Inflammatory macrophage treated with lipopolysaccharide for 1 hour (primary cell): Measurements from ENCODE around the gene RASSF10.

Experiments
- DNase-seq, 2 donors: peaks; one replicate each; pipeline ENCODE4 v3.0.0-alpha.2; 2020 to 2022

The RASSF10 gene

DNA sequence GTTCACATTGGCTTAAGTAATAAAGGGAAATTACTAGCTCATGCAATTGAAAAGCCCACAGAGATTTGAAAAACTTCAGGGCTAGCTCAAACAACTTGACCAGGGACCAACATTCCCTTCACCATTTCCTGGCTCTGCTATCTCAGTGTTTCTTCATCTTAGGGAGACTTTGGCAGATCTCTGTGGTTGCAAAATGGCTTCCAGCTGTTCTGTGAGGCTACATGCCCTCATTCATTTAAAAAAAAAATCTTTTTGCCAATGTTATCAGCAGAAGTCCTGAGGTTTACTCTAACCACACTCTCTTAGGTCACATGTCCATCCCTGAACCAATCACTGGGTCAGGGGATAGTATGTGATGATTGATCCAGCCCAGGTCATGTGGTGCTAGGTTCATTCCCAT lies 13.9 kb upstream of the RASSF10 start:
- DNase-seq = no peak

DNA sequence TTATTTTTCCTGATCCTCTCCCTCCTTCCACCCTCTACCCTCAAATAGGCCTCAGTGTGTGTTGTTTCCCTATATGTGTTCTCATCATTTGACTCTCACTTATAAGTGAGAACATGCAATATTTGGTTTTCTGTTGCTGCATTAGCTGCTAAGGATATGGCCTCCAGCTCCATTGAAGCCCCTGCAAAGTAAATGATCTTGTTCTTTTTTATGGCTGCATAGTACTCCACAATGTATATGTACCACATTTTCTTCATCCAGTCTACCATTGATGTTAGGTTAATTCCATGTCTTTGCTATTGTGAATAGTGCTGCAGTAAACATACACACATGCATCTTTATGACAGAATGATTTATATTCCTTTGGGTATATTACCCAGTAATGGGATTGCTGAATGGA lies 13.3 kb upstream of the RASSF10 start:
- no peak for DNase-seq

DNA sequence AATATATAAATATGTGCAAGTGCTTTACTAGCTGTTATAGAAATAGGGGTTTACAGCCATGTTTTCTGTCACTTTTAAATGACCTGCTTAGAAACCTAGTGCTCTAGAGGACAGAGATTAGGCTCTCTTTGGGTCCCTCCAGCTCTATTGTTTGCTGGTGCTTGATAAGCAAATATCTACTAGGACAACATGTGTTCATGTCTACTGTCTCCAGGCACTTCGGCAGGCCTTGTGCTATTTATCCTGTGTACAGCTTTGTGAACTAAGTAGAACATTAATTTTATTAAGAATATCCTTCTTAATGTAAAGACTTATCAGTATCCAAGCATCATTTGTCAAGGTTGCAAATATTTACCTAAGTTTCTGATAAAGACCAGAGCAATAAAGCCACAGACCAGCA lies 11.9 kb upstream of the RASSF10 start:
- DNase-seq = no peak

DNA sequence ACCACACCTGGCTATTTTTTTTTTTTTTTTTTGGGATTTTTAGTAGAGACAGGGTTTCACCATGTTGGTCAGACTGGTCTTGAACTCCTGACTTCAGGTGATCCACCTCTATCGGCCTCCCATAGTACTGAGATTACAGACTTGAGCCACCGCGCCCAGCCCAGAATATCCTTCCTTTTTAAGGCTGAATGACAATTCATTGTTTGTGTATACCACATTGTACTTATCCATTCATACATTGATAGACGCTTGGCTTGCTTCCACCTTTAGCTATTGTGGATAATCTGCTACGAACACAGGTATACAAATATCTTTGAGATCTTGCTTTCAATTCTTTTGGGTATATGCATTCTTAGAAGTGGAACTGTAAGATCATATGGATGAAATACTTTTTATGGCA lies 10.8 kb upstream of the RASSF10 start:
- no peak for DNase-seq

DNA sequence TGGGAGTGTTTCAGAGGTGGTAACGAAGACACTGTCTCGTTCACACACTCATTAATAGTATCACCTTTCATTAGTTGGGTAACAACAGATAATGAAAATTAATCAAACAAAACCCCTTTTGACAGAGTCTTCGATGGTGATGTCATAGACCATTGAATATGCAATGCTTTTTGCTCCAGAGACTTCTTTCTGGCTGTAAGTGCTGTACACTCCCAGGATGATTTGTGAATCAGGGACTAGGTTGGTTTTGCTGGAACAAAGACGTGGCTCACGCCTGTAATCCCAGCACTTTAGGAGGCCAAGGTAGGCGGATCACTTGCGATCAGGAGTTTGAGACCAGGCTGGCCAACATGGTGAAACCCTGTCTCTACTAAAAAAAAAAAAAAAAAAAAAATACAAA lies 9.5 kb upstream of the RASSF10 start:
- DNase-seq = no peak

DNA sequence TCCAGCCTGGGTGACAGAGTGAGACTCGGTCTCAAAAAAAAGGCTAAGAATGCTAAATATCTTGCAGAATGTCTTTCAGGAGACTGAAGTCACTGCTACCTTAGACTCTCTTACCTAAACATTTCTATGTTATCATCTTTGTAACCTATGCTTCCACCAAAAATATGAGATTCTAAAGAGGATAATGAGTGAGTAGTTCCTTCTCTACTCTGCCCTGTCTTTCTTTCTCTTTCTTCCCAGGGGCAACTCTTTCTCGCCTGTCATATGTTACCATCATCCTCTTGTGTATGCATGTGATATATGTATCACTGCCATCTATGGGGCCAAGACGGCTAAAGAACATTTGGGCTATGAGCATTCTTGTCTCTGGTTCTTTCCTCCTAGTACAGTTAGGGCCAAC lies 9.0 kb upstream of the RASSF10 start:
- DNase-seq = no peak

DNA sequence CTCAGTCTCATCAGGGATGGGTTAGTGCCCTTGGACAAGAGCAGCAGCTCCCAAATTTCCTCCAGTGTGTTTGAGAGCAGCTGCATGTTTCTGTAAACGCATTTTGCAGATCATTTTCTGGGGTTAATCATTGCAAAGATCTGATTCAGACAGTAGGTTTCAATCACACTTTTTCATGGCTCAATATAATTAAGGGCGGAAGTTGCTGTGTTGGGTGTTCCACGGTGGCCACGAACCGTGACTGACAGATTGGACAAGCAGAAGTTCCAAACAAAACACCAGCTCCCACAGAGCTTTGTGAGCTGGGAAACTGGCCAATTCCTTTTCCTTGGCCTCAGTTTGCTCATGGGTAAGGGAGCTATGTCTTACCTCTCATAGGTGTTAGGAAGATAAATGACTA lies 8.4 kb upstream of the RASSF10 start:
- no peak for DNase-seq

DNA sequence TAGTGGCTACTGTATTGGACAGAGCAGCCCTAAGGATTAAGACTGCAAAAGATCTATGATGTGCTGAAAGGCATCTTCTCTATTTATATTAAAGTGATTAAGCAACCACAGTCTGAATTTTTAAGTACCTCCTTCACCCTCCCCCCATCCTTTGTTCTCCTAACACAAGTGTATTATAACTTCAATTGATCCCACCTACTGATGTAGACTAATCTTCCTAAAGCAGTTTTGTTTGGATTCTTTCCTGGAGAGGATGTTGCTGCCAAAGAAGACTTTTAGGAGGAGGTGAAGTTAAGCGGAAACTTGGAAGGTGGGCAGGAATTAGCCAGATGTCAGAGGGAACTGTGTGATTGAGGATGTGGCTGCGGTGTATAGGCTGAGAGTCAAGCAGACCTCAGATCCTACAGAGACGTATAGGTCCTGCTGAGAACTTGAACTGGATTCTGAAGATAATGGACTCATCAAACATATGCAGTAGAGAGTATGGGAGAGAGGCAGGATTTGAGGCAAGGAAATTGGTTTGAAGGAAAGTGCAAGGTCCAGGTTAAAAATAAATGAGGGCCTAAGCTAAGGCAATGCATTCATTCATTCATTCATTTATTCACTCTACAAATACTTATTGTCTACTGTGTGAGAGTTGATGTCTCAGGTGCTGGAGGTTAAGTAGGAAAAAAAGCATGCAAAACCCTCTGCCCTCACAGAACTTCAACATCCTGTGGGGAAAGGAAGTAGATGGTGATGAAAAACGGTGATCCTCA lies 5.2 kb upstream of the RASSF10 start:
- no peak for DNase-seq

DNA sequence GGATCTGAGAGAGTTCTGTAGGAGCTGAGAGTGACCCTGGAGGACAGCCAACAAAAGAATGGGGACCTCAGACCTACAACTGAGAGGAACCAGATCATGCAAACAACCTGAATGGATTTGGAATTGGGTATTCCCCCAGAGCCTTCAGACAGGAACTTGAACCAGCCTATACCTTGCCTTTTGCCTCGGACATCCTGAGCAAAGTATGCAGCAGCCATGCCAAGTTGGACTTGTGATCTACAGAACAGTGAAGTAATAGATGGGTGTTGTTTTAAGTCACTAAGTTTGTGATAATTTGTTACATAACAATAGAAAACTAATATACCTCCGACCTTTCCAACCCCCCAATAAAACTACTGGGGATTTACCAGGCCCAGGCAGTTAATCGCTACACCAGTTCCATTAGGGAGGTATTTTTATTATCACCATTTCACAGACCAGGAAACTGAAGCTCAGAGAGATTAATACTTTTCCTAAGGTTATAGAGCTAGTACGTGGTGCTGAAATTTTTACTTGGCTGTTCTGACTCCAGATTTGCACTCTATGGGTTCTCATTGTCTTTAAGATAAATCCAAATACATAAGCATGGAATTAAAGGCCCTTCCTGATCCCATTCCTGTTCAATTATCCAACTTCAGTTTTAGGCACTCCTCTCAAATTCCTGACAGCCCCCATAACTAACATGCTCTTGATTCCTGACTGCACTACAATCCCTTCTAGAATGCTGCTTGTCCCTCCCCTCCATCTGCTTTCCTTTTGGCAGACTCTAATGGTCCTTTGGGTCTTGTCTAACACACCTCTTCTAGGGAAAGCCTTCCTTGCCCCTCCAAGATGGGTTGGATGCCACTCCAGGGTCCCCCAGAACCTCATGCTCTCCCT lies 1.7 kb upstream of the RASSF10 start:
- DNase-seq = no peak

DNA sequence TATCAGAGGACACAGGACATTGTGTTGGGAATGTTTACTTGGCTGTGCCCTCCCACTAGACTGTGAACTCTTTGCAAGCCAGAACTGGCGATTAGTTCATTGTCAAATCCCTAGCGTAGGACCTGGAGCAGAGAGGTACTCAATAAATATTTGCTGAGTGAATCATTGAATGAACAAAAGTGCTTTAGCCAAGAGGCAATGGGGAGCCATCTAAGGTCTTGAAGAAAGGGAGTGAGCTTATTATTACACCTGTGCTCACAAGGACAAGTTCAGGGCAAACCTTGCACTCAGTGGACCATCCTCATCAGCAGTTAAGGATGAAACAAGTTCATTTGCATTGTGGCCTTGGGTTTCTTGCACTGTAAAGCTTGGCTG lies 1.1 kb upstream of the RASSF10 start:
- no peak for DNase-seq

DNA sequence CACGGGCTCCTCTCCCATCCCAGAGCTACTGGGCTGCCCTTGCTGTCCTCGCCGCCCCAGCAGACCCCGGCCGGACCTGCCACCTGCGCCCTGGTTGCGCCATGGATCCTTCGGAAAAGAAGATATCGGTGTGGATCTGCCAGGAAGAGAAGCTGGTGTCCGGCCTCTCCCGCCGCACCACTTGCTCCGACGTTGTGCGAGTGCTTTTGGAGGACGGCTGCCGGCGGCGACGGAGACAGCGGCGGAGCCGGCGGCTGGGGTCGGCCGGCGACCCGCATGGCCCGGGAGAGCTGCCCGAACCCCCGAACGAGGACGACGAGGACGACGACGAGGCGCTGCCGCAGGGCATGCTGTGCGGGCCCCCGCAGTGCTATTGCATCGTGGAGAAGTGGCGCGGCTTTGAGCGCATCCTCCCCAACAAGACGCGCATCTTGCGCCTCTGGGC lies 382 bp downstream of the RASSF10 start:
- DNase-seq = no peak

DNA sequence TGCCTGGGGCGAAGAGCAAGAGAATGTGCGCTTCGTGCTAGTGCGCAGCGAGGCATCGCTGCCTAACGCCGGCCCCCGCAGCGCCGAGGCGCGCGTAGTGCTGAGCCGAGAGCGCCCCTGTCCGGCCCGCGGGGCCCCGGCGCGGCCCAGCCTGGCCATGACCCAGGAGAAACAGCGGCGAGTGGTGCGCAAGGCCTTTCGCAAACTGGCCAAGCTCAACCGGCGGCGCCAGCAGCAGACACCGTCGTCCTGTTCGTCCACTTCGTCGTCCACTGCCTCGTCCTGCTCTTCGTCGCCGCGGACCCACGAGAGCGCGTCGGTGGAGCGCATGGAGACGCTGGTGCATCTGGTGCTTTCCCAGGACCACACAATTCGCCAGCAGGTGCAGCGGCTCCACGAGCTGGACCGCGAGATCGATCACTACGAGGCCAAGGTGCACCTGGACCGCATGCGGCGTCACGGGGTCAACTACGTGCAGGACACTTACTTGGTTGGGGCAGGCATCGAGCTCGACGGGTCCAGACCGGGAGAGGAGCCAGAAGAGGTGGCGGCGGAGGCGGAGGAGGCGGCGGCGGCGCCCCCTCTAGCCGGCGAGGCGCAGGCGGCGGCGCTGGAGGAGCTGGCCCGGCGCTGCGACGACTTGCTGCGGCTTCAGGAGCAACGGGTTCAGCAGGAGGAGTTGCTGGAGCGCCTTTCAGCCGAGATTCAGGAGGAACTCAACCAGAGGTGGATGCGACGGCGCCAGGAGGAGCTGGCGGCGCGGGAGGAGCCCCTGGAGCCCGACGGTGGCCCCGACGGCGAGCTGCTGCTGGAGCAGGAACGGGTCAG lies 1.0 kb downstream of the RASSF10 start:
- no peak for DNase-seq

DNA sequence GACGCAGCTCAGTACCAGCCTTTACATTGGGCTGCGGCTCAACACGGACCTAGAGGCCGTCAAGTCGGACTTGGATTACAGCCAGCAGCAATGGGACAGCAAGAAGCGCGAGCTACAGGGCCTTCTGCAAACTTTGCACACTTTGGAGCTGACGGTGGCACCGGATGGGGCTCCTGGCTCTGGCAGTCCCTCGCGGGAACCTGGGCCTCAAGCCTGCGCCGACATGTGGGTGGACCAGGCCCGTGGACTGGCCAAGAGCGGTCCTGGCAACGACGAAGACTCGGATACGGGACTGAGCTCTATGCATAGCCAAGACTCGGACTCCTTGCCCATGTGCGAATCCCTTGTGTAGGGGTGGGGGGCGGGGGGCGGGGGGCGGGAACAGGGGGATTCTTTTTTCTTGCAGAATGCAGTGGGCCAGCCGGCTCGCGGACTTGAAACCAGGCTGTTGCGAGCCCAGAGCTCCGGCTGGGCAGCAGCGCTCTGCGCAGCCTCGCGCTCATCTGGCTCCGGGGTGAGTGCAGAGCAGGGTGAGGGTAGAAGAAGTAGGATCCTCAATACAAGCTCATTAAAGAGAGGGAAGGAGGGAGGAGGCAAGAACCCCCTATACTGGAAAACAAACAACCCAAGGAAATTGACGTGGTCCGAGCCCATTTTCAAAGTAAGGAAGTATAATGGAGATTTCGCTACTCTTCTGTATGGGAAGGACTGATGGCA lies 1.8 kb downstream of the RASSF10 start:
- DNase-seq = no peak

DNA sequence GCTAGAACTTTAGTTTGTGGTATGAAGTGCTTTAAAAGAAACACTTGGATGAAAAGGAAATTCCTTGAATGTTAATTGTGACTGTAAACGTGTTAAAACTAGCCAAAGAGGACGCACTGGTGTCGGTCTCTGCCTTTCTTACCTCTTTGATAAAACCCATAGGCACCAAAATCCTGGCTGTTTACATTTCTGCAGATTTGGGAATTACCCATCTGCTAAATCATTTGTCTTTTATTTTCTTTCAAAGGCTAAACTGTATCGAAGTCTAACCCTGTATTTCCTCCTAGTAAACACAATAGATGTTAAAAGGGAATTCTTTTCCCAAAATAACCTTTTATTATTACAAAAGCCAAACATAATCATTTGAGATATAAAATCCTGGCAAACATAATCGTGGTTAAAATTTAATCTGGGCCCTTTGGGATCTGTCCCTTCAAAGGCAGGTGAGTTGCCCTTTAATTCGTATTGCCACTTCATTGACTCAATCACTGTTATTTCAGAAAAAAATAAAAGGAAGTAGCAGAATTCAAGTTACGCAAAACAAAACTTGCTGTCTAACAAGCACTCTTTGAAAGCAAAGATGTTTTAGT lies 2.4 kb downstream of the RASSF10 start:
- peak; percentile 5 to 33 for DNase-seq

DNA sequence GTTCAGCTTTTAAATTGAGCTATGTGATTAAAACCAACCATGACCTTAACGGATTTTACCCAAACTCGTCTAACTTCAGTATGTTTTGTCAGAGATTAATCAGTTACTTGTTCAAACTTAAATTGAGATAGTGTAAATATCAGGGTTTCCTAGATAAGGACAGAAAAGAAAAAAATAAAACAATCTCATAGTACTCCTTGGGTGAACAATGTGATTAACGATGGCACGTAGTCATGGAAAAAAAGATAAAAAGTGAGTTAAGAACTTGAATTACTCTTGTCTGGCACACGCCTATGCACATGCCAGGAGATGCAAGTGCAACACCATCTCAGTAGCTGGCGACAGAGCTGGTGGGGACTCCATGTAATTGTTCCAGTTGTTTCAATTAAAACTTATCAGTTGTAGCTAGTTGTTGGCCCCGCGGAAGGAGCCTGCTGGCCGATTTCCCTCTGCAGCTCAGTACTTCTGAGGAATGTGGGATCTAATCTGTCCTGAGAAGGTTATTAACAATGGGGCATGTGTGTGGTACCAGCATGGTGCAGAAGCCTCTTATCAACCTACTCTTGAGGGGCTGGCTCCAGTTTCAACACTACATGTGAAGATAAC lies 3.0 kb downstream of the RASSF10 start:
- DNase-seq = no peak

DNA sequence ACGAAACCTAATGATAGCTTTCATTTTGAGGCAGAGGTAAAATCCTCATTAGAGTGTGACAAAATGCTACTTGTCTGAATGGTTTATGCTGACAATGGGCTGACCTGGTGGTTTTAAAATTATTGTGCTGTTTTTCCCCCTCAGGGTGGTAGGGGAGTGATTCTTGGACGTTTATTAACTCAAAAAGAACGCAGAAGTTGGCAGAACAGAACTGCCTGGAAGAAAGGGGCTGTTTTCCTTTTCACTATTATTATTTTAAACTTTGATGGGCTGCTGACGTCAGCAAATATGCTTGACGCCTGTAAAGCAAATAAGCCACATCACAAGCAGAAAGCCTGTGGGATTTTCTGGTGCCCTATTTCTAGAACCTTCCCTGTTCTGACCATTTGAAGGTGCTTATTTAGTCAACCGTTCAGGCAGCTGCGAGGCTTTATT lies 4.0 kb downstream of the RASSF10 start:
- no peak for DNase-seq

DNA sequence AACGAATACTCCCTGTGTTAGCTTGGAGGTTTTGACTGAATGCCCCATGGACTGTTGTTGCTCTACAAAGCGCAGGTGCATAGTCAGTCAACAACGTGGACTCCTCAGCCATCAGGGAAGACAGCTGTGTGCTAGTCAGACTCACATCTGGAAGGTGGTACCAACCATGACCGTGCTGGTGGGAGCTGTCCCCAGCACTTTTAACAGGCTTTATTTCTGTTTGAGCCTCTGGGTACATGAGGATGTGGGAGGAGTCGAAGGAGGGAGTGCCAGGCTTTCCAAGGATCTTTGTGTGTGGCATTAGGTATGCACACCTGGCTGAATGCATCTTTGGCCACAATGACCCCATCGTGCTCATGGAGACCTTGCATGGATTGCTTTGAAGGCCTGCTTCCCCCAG lies 6.6 kb downstream of the RASSF10 start:
- DNase-seq = no peak

DNA sequence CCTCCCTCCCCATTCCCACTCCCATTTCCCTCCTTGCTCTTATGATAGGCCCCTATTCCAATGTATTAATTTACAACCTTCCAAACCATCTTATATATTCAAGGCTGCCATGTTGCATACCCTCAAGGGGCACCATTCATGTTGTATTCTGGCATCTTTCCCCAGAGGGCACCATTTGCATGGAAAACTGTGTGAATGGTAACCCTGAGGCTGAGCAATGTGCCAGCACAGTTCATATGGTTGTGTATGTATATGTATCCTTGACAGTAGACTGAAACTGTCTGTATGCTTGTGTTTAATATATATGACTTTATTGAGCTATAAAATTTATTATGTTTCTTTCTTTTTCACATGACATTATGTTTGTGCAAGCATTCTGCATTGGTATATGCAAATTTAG lies 7.3 kb downstream of the RASSF10 start:
- no peak for DNase-seq

DNA sequence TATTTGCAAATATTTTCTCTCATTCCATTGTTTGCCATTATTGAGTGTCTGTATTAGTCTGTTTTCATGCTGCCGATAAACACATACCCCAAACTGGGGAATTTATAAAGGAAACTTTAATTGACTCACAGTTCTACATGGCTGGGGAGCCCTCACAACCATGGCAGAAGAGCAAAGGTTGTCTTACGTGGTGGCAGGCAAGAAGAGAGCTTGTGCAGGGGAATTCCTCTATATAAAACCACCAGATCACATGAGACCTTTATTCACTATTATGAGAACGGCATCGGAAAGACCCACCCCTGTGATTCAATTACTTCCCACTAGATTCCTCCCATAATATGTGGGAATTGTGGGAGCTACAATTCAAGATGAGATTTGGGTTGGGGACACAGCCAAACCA lies 10.2 kb downstream of the RASSF10 start:
- DNase-seq = no peak

DNA sequence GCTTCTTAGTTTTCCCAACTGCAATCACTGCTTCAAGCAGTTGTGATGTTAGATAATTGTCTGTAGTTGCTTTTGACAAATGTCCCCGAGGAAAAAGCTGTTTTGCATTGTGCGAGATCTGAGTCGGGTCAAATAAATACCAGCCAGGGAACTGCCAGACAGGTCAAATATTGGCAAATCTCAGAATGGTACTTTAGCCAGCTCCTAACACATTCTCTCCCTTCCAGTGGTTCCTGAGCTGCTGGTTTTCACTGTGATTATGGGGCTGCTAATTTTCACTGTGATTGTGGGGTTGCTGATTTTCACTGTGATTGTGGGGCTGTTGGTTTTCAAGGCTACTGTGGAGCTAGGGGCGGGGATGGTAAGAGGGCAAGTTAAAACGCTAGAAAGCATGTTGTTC lies 14.3 kb downstream of the RASSF10 start:
- DNase-seq = no peak

DNA sequence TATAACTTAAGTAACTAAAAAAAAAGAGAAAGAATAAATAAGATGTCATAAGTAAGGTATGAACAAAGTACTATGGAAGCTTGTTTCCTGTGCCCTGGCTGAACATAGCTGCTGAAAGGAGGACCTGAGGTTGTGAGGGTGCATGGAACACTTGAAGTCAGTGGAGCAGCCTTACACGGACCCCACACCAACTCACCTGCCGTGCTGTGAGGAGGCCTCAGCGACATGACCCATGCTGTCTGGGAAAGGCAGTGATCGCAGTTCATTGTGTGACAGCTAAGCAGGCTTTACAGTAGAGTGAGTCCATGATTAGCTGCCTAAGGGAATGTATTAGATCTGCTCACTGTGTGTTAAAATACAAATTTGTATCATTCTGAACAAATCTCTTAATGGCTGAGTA lies 17.6 kb downstream of the RASSF10 start:
- no peak for DNase-seq

DNA sequence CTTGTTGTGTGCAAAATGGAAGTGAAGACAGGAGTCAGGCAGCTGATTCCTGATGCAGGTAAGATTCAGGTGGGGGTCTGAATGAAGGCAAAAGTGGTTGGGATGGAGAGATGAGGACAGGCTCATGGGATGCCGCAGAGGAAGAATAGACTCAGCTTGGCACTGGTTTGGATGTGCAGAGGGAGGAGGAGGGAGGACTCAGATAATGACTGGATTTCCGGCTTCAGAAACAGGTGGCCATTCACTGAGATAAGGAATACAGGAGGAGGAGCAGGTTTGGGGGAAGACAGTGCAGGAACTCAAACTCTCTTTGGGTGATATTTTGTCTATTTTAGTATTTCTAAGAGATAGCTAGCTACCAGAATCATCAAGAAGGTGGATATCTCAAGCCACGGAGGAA lies 19.2 kb downstream of the RASSF10 start:
- DNase-seq = no peak
